OCI-LY7 (cell line): Measurements from ENCODE around the gene IL6.

ENCODE experiments used
- CTCF ChIP-seq: fragments of 200-600 bp; sonication (generic); conservative IDR thresholded peaks from 2 replicates; pipeline ENCODE4 v1.5.1; 2014; ENCODE audit warnings: mild to moderate bottlenecking, antibody characterized with exemption, low read length, moderate library complexity, mixed read lengths
- EZH2phosphoT487 ChIP-seq: fragments of 200-600 bp; sonication (generic); IDR thresholded peaks from 2 replicates; pipeline ENCODE4 v1.6.1; 2018; ENCODE audit warnings: low read depth, borderline replicate concordance, mild to moderate bottlenecking, mixed run types, antibody characterized with exemption, low read length, moderate library complexity, mixed read lengths

GRCh38 chr7:22723637-22724036 lies 3.4 kb upstream of the IL6 start:
- TF ChIP-seq CTCF (no peak), EZH2phosphoT487 (no peak)
